Stomach smooth muscle (tissue), 2 donors: ENCODE data around the gene INSC.

Source experiments
- H3K27ac ChIP-seq: one replicate; pipeline ENCODE4 v1.7.0; 2013; ENCODE audit warnings: mild to moderate bottlenecking, low read length, inconsistent platforms
- H3K27me3 ChIP-seq, 2 donors: one replicate each; pipeline ENCODE4 v1.7.0; 2013; ENCODE audit warnings: low read length in 2 of 2; ENCODE audit not compliant: insufficient read depth in 2 of 2, control insufficient read depth in 1 of 2
- H3K36me3 ChIP-seq, 2 donors: one replicate each; pipeline ENCODE4 v1.7.0; 2013; ENCODE audit warnings: low read length in 2 of 2; ENCODE audit not compliant: control insufficient read depth in 2 of 2, insufficient read depth in 2 of 2
- H3K4me1 ChIP-seq: one replicate; pipeline ENCODE4 v1.7.0; 2013; ENCODE audit warnings: low read length; ENCODE audit not compliant: control insufficient read depth, insufficient read depth
- H3K4me3 ChIP-seq, 2 donors: one replicate each; pipeline ENCODE4 v1.7.0; 2013; ENCODE audit warnings: low read length in 2 of 2
- H3K9ac ChIP-seq, 2 donors: one replicate each; pipeline ENCODE4 v1.7.0; 2013; ENCODE audit warnings: low read length in 2 of 2, mild to moderate bottlenecking in 1 of 2
- H3K9me3 ChIP-seq, 2 donors: one replicate each; pipeline ENCODE4 v1.7.0; 2013; ENCODE audit warnings: low read length in 2 of 2; ENCODE audit not compliant: control insufficient read depth in 2 of 2
- donor health status: healthy.
- donor health status: Pancreatic carcinoma.

Gene INSC

DNA sequence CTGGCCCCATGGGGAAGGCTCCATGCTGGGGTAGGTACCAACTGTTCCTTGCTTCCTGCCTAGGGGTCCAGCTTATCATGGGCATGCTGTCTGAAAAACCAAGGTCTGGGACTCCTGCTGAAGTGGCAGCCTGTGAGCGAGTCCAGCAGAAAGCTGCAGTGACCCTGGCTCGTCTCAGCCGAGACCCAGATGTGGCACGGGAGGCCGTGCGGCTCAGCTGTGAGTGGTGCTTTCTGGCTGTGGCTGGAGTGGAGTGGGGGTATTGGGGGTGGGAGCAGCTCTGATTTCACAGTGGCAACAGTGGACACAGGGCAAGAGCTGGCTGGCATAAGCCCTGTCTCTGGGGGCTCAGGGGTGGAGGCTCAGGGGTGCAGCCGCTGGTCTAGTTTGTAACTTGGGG, 124.1 kb downstream of the INSC start:
- Histone ChIP-seq H3K27me3 (no peaks in the 10 kb centered on the region), H3K9me3 (no peaks in the 10 kb centered on the region), H3K4me1 (no peaks in the 10 kb centered on the region), H3K4me3 (no peak overlapping the region), H3K9ac (no peak overlapping the region), H3K36me3 (no peaks in the 10 kb centered on the region), H3K27ac (no peak overlapping the region)

DNA sequence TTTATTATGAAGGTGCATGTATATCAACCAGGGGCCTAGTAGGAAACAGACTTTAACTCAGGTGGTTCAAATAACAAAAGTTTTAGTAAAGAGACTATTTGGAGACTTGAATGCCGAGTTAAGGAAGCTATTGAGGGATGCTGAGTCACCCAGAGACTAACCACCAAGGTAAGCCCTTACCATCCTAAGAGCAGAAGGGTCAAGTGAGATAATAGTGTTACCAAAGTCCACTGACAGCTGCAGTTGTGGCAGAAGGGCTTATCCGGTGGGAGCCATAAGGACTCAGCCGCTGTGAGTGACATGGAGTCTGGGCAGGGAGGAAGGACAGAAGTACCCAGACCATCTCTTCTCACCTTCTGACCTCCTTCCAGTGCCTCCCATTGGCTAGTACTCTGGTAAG, 134.0 kb downstream of the INSC start:
- H3K9ac ChIP-seq, result no peak overlapping the region
- H3K9me3 ChIP-seq, result no peaks in the 10 kb centered on the region
- no peak overlapping the region for H3K27ac ChIP-seq
- H3K36me3 ChIP-seq, result no peaks in the 10 kb centered on the region
- H3K4me3 ChIP-seq, result no peak overlapping the region
- no peaks in the 10 kb centered on the region for H3K27me3 ChIP-seq
- H3K4me1 ChIP-seq, result no peaks in the 10 kb centered on the region

GRCh38 chr11:15258433-15259165, 143.9 kb downstream of the INSC start:
- Histone ChIP-seq H3K9ac (no peak overlapping the region), H3K27ac (no peak overlapping the region), H3K36me3 (no peaks in the 10 kb centered on the region), H3K9me3 (no peaks in the 10 kb centered on the region), H3K27me3 (no peaks in the 10 kb centered on the region), H3K4me3 (no peak overlapping the region), H3K4me1 (no peaks in the 10 kb centered on the region)

DNA sequence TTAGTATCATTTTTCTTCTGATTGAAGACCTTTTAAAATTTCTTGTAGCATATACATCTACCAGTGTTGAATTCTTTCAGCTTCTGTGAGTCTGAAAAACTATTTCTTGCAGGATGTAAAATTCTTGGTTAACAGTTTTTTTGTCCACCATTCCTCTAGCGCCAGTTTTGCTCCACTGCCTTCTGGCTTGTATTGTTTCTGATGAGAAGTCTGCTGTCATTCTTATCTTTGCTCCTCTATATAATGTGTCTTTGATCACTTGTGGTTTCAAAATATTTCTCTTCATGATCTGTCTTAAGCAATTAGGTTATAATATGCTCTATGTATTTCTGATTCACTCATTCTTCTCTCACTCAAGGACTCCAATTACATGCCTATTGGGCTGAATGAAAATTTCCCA, 152.3 kb downstream of the INSC start:
- Histone ChIP-seq H3K27me3 (no peaks in the 10 kb centered on the region), H3K9ac (no peak overlapping the region), H3K4me3 (no peak overlapping the region), H3K27ac (no peak overlapping the region), H3K4me1 (no peaks in the 10 kb centered on the region), H3K9me3 (no peaks in the 10 kb centered on the region), H3K36me3 (no peaks in the 10 kb centered on the region)

DNA sequence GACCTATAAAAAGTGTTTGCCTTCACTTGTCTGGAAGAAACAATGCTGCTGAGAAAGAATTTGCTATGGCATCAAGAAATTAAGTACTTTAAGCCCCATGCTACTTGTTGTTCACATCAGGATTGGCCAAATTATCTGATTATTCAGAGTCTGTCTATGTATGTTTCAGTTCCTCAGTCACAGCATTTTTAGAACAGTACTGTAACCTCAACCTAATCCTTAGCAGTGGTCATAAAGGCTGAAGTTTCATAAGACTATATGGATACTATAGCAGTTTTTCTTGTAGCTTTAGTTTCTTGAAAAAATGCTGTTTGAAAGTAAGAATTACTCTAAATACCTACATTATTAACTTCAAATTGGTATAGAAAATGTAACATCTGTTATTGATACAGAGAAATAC, 153.9 kb downstream of the INSC start:
- H3K4me3 ChIP-seq, result no peak overlapping the region
- H3K27me3 ChIP-seq, result no peaks in the 10 kb centered on the region
- H3K36me3 ChIP-seq, result no peaks in the 10 kb centered on the region
- H3K4me1 ChIP-seq, result no peaks in the 10 kb centered on the region
- no peak overlapping the region for H3K9ac ChIP-seq
- no peaks in the 10 kb centered on the region for H3K9me3 ChIP-seq
- H3K27ac ChIP-seq, result no peak overlapping the region

DNA sequence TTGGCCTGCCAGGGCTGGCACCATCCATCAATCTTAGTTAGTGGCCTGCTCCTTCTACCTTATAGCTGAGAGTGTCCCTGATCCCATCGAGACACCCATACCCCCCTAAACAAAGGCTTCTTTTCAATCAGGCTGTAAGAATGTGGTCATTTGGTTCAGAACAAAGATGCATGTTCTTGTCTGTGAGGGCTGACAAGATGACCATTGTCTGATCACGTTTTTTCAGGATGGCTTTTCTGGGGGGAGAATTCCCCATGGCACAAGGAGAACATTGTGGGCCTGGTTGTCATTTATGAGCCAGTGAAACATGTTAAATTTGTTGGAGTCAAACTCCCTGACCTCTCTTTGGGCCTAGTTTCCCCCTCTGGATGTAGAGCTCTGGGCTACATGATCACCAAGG, 160.4 kb downstream of the INSC start:
- no peak overlapping the region for H3K27ac ChIP-seq
- H3K9me3 ChIP-seq, result no peaks in the 10 kb centered on the region
- no peak overlapping the region for H3K9ac ChIP-seq
- no peak overlapping the region for H3K4me3 ChIP-seq
- no peaks in the 10 kb centered on the region for H3K4me1 ChIP-seq
- H3K36me3 ChIP-seq, result no peaks in the 10 kb centered on the region
- peaks cover 0 to 4% of the 10 kb centered on the region in 2 donors for H3K27me3 ChIP-seq

DNA sequence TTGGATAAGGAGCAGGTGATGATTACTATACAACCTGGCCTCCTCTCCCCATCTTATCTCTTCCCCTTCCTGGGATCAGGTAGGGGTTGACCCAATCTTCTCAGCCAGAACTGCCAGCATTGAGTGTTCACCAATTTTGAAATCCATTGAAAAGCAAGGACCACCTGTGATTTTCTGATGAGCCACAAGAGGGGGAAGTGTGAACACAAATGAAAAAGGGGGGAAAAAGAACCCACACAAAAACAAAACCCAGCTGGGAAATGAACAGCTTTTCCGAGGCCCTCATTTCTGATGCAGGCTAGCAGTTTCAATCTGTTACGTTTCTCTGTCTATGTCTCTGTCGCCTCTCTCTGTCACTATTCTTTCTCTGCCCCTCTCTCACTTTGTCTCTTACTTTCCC, 161.9 kb downstream of the INSC start:
- H3K4me1 ChIP-seq, result no peaks in the 10 kb centered on the region
- H3K27me3 ChIP-seq, result peaks cover 0 to 4% of the 10 kb centered on the region in 2 donors
- no peaks in the 10 kb centered on the region for H3K36me3 ChIP-seq
- no peak overlapping the region for H3K4me3 ChIP-seq
- H3K9me3 ChIP-seq, result no peaks in the 10 kb centered on the region
- no peak overlapping the region for H3K9ac ChIP-seq
- H3K27ac ChIP-seq, result no peak overlapping the region

DNA sequence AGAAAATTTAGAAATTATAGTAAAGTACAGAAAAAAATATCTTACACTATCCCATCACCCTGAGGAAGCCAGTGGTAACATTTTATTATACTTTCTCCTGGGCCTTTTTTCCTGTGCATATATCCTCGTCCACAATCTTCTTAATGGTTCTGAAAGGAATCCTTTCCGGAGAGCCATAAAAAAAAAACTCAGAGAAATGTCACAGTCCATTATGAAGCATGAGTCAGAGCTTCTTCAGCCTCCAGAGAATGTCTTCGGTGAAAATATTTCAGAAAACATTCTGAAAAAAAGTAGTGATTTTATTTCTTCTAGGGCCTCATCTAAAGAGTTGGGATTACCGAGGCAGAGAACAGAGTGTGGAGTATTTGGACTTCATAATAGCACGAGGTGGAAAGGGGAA, 163.4 kb downstream of the INSC start:
- H3K4me3 ChIP-seq, result no peak overlapping the region
- H3K27me3 ChIP-seq, result peaks cover 0 to 6% of the 10 kb centered on the region in 2 donors
- H3K9ac ChIP-seq, result no peak overlapping the region
- H3K4me1 ChIP-seq, result no peaks in the 10 kb centered on the region
- H3K27ac ChIP-seq, result no peak overlapping the region
- H3K9me3 ChIP-seq, result no peaks in the 10 kb centered on the region
- H3K36me3 ChIP-seq, result no peaks in the 10 kb centered on the region

DNA sequence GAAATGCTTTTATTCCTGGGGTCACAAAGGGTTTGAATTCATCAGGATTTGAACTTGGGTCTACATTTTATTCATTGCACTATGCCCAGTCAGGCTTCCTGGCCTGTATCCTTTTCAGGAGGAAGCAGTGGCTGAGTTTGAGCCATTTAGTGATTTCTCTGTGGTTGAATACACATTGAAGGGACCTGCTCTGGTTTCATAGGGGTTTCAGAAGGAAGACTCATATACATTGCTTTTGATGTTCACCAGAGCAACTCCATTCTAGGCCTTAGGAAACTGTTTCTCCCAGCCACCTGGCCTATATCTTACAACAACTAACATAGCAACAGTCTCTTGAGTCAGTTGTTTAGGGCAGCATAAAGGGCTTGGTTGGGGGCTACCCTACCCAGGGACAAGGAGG, 165.7 kb downstream of the INSC start:
- Histone ChIP-seq H3K27ac (no peak overlapping the region), H3K9me3 (no peaks in the 10 kb centered on the region), H3K4me3 (no peak overlapping the region), H3K4me1 (no peaks in the 10 kb centered on the region), H3K27me3 (peaks cover 0 to 2% of the 10 kb centered on the region in 2 donors), H3K9ac (no peak overlapping the region), H3K36me3 (no peaks in the 10 kb centered on the region)

DNA sequence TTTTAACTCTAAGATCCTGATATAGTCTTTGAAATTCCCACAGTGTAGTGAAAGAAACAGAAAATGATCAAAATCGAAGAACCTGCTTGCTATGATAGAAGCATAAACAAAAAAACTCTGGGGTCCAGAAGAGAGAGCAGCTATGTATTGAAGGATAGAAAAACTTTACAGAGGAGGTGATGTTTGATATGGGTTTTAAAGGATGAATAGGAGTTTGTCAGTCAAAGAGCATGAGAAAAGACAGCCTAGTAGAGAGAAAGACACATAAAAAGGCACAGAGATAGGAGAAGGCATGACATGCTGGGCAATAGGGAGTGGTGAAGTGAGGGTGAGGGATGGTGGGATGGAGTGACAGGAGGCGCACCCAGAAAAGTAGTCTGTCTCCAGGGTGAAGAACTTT, 168.0 kb downstream of the INSC start:
- Histone ChIP-seq H3K4me1 (no peaks in the 10 kb centered on the region), H3K9me3 (no peaks in the 10 kb centered on the region), H3K36me3 (no peaks in the 10 kb centered on the region)

DNA sequence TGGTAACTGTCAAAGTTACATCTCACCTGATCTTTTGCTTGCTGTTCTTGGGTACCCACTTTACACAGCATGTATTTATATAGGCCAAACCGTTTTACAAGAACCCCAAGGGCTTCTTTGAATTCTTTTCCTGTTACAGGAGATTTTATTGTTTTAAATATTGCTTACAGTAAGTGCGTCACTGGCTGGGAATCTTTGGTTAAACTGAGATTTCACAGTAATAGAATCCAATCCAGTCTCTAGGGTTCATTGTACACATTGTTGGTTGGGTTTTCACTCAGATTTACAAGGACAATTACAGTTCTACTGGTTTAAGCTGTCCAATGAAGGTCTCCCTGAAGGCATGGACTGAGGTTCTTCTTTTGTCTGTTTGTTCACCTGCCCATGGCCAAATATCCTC, 171.7 kb downstream of the INSC start:
- Histone ChIP-seq H3K27ac (no peak overlapping the region), H3K4me3 (no peak overlapping the region), H3K9ac (no peak overlapping the region), H3K27me3 (peaks cover 0 to 2% of the 10 kb centered on the region in 2 donors), H3K4me1 (no peaks in the 10 kb centered on the region), H3K36me3 (no peaks in the 10 kb centered on the region), H3K9me3 (no peaks in the 10 kb centered on the region)

More for the DNA sequence above, 168.0 kb downstream of the INSC start:
- H3K9ac ChIP-seq, result no peak overlapping the region
- H3K4me3 ChIP-seq, result no peak overlapping the region
- no peak overlapping the region for H3K27ac ChIP-seq
- H3K27me3 ChIP-seq, result peaks cover 0 to 2% of the 10 kb centered on the region in 2 donors
